T1000 (cell line): ENCODE data around the gene ABCD2.
"Not testable (repeated sequence)": the region's sequence is repeated elsewhere in the genome, so short reads cannot be mapped to it uniquely, and the experiment has no call there.

Experiments
- DNase-seq: peaks from one replicate; lab custom pipeline; 2025; ENCODE audit warnings: mixed read lengths; lab: John Stamatoyannopoulos, UW

Gene ABCD2

GRCh38 chr12:39611818-39612217, 7.8 kb downstream of the ABCD2 start:
- DNase-seq: no peak

- DNase-seq: no peak
Measured at GRCh38 chr12:39610436-39611025, 9.1 kb downstream of the ABCD2 start.

- no peak for DNase-seq
Measured at GRCh38 chr12:39606712-39607423, 12.7 kb downstream of the ABCD2 start.

- DNase-seq: peak; percentile 4
Measured at GRCh38 chr12:39605996-39606395, 13.6 kb downstream of the ABCD2 start.

- DNase-seq: no peak
Measured at GRCh38 chr12:39605501-39605900, 14.1 kb downstream of the ABCD2 start.

- DNase-seq: no peak
Measured at GRCh38 chr12:39603065-39603464, 16.5 kb downstream of the ABCD2 start.

GRCh38 chr12:39601951-39602350, 17.7 kb downstream of the ABCD2 start:
- not testable (repeated sequence) for DNase-seq

GRCh38 chr12:39595928-39596327, 23.7 kb downstream of the ABCD2 start:
- DNase-seq: no peak

GRCh38 chr12:39592295-39592694, 27.3 kb downstream of the ABCD2 start:
- DNase-seq: no peak

- no peak for DNase-seq
Measured at GRCh38 chr12:39588348-39588747, 31.3 kb downstream of the ABCD2 start.

GRCh38 chr12:39587225-39587624, 32.4 kb downstream of the ABCD2 start:
- no peak for DNase-seq

- no peak for DNase-seq
Measured at GRCh38 chr12:39586816-39587215, 32.8 kb downstream of the ABCD2 start.

- DNase-seq: no peak
Measured at GRCh38 chr12:39581592-39581991, 38.0 kb downstream of the ABCD2 start.

- DNase-seq: no peak
Measured at GRCh38 chr12:39575498-39575875, 44.1 kb downstream of the ABCD2 start.

- no peak for DNase-seq
Measured at GRCh38 chr12:39574785-39575497, 44.7 kb downstream of the ABCD2 start.

GRCh38 chr12:39574378-39574777, 45.2 kb downstream of the ABCD2 start:
- no peak for DNase-seq

GRCh38 chr12:39573971-39574370, 45.6 kb downstream of the ABCD2 start:
- DNase-seq: no peak

GRCh38 chr12:39572551-39572950, 47.1 kb downstream of the ABCD2 start:
- DNase-seq: no peak

GRCh38 chr12:39571351-39571750, 48.3 kb downstream of the ABCD2 start:
- no peak for DNase-seq

- DNase-seq: no peak
Measured at GRCh38 chr12:39553476-39553875, 66.1 kb downstream of the ABCD2 start.

- peak; percentile 35 for DNase-seq
Measured at GRCh38 chr12:39544211-39544610, 75.4 kb downstream of the ABCD2 start.

- DNase-seq: no peak
Measured at GRCh38 chr12:39541471-39541870, 78.1 kb downstream of the ABCD2 start.

GRCh38 chr12:39538679-39539104, 80.9 kb downstream of the ABCD2 start:
- no peak for DNase-seq
